Measurements from ENCODE around the gene CLDN14.

The CLDN14 gene

GRCh38 chr21:36471254-36471723 is 8.6 kb downstream of the CLDN14 start:
- DNase-seq (ENCODE audit: low spot score): no peak

GRCh38 chr21:36470294-36470693 is 9.6 kb downstream of the CLDN14 start:
- DNase-seq (ENCODE audit: low spot score): no peak

GRCh38 chr21:36466061-36466511 is 13.8 kb downstream of the CLDN14 start:
- no peak for DNase-seq (ENCODE audit: low spot score)

- DNase-seq (ENCODE audit: low spot score): no peak
Measured at GRCh38 chr21:36465478-36465877, 14.4 kb downstream of the CLDN14 start.

GRCh38 chr21:36464590-36464989 is 15.3 kb downstream of the CLDN14 start:
- no peak for DNase-seq (ENCODE audit: low spot score)

GRCh38 chr21:36463991-36464390 is 15.9 kb downstream of the CLDN14 start:
- DNase-seq (ENCODE audit: low spot score): no peak

- no peak for DNase-seq (ENCODE audit: low spot score)
Measured at GRCh38 chr21:36463204-36463603, 16.7 kb downstream of the CLDN14 start.

- no peak for DNase-seq (ENCODE audit: low spot score)
Measured at GRCh38 chr21:36461918-36462486, 17.9 kb downstream of the CLDN14 start.

GRCh38 chr21:36461277-36461917 is 18.5 kb downstream of the CLDN14 start:
- DNase-seq (ENCODE audit: low spot score): no peak

- DNase-seq (ENCODE audit: low spot score): no peak
Measured at GRCh38 chr21:36460866-36461265, 19.1 kb downstream of the CLDN14 start.

GRCh38 chr21:36459098-36459497 is 20.8 kb downstream of the CLDN14 start:
- DNase-seq (ENCODE audit: low spot score): no peak

GRCh38 chr21:36456729-36457414 is 23.1 kb downstream of the CLDN14 start:
- DNase-seq (ENCODE audit: low spot score): no peak

- no peak for DNase-seq (ENCODE audit: low spot score)
Measured at GRCh38 chr21:36454706-36455105, 25.2 kb downstream of the CLDN14 start.

GRCh38 chr21:36454093-36454531 is 25.8 kb downstream of the CLDN14 start:
- no peak for DNase-seq (ENCODE audit: low spot score)

GRCh38 chr21:36452281-36452825 is 27.6 kb downstream of the CLDN14 start:
- DNase-seq (ENCODE audit: low spot score): no peak

GRCh38 chr21:36451506-36451905 is 28.4 kb downstream of the CLDN14 start:
- no peak for DNase-seq (ENCODE audit: low spot score)

- no peak for DNase-seq (ENCODE audit: low spot score)
Measured at GRCh38 chr21:36450511-36450910, 29.4 kb downstream of the CLDN14 start.

GRCh38 chr21:36446301-36446700 is 33.6 kb downstream of the CLDN14 start:
- DNase-seq (ENCODE audit: low spot score): no peak

- DNase-seq (ENCODE audit: low spot score): no peak
Measured at GRCh38 chr21:36441715-36442114, 38.2 kb downstream of the CLDN14 start.

GRCh38 chr21:36437745-36438128 is 42.2 kb downstream of the CLDN14 start:
- DNase-seq (ENCODE audit: low spot score): no peak

GRCh38 chr21:36436829-36437744 is 42.8 kb downstream of the CLDN14 start:
- no peak for DNase-seq (ENCODE audit: low spot score)

GRCh38 chr21:36434144-36434543 is 45.8 kb downstream of the CLDN14 start:
- DNase-seq (ENCODE audit: low spot score): no peak
